ENCODE data around the gene COX4I1. TPM values are rescaled to one million over a fixed set of nuclear protein-coding genes. Genes with fewer than 3 reads are reported as not detected.
"Not testable (repeated sequence)": the region's sequence is repeated elsewhere in the genome, so short reads cannot be mapped to it uniquely, and the experiment has no call there.

The COX4I1 gene
- total and polyA plus RNA-seq, 2 donors (not counting 1 experiment from before 2014, with no cell fraction given) = 759 to 813 TPM

- TF ChIP-seq CTCF (IDR thresholded peaks at IDR 0.05) (no peak), EZH2 (IDR thresholded peaks at IDR 0.05; ENCODE audit: borderline replicate concordance, insufficient read depth, low read depth, low read length, poor library complexity, severe bottlenecking) (no peak)
- Mint-ChIP-seq H3K27me3 (no peaks in the 10 kb centered on the region), H3K9me3 (ENCODE audit: insufficient read depth) (no peaks in the 10 kb centered on the region), H3K4me1 (peaks cover 16% of the 10 kb centered on the region), H3K4me3 (no peak overlapping the region), H3K27ac (no peak overlapping the region)
- H3K27ac ChIP-seq (ENCODE audit: low read length in 2 of 2) = no peak overlapping the region
- intact Hi-C loops (cut with micrococcal nuclease) = no loop called here
- no peak overlapping the region for H3K4me2 ChIP-seq (replicated peaks; ENCODE audit: low read depth, low read length, poor library complexity, severe bottlenecking)
- H3K36me3 ChIP-seq (replicated peaks in 1 of 2; ENCODE audit: control extremely low read depth in 1 of 2, control insufficient read depth in 1 of 2, extremely low read depth in 1 of 2, insufficient read depth in 2 of 2, low read length in 1 of 2) = no peaks in the 10 kb centered on the region
- ATAC-seq (ENCODE audit: low read depth) (no peak), DNase-seq (no peak)
- no peak overlapping the region for H3K4me3 ChIP-seq (ENCODE audit: control extremely low read depth in 1 of 5, extremely low read depth in 1 of 5, insufficient read depth in 1 of 5, low read depth in 2 of 5, low read length in 4 of 5)
- no peak overlapping the region for H3K9ac ChIP-seq (ENCODE audit: low read length)
- ChIA-PET POLR2A (interaction anchor here (1.1 kb wide), 1 partner anchor 61 kb away, joined by 3 read pairs; no protein-coding TSS in a partner anchor), CTCF (interaction anchor here (1.2 to 5.6 kb wide), 3 partner anchors 16 to 76 kb away, joined by 3 to 58 read pairs (median 7); no protein-coding TSS in a partner anchor)
- WGBS (ENCODE audit: insufficient coverage) = 86% methylated on average over 19 of the region's 24 CpGs
- H4K20me1 ChIP-seq (ENCODE audit: control insufficient read depth, insufficient read depth, low read length, poor library complexity, severe bottlenecking) = no peaks in the 10 kb centered on the region
- H3K79me2 ChIP-seq (ENCODE audit: control insufficient read depth, insufficient read depth, low read length) = no peaks in the 10 kb centered on the region
- peaks cover 17 to 35% of the 10 kb centered on the region in 2 donors for H3K4me1 ChIP-seq (ENCODE audit: control insufficient read depth in 2 of 2, insufficient read depth in 2 of 2, low read length in 2 of 2)
- H3K9me3 ChIP-seq (ENCODE audit: control extremely low read depth in 1 of 3, control insufficient read depth in 2 of 3, insufficient read depth in 1 of 3, low read length in 2 of 3) = peaks cover 0 to 13% (median 0%) of the 10 kb centered on the region in 3 donors
- no peak overlapping the region for H2AFZ ChIP-seq (ENCODE audit: insufficient read depth, low read depth, low read length, poor library complexity, severe bottlenecking)
- H3K27me3 ChIP-seq (replicated peaks in 1 of 4; ENCODE audit: control extremely low read depth in 1 of 4, control insufficient read depth in 3 of 4, insufficient read depth in 4 of 4, low read length in 3 of 4) = peaks cover 0 to 14% (median 0%) of the 10 kb centered on the region in 4 experiments
These were observed 37.4 kb downstream of the COX4I1 start for GRCh38 chr16:85836706-85837582.

GRCh38 chr16:85837654-85838053 is 38.2 kb downstream of the COX4I1 start:
- POLR2A ChIA-PET = interaction anchor here (1.1 kb wide), 1 partner anchor 60 kb away, joined by 3 read pairs; no protein-coding TSS in a partner anchor
- H3K9me3 Mint-ChIP-seq (ENCODE audit: insufficient read depth); H3K79me2 ChIP-seq (ENCODE audit: control insufficient read depth, insufficient read depth, low read length): not testable (repeated sequence)

More at GRCh38 chr16:85837654-85838053, 38.2 kb downstream of the COX4I1 start:
- H3K36me3 ChIP-seq (replicated peaks in 1 of 2; ENCODE audit: control extremely low read depth in 1 of 2, control insufficient read depth in 1 of 2, extremely low read depth in 1 of 2, insufficient read depth in 2 of 2, low read length in 1 of 2); H3K27ac ChIP-seq (ENCODE audit: low read length in 2 of 2); H3K27ac Mint-ChIP-seq; H2AFZ ChIP-seq (ENCODE audit: insufficient read depth, low read depth, low read length, poor library complexity, severe bottlenecking); H3K4me3 Mint-ChIP-seq; H3K4me3 ChIP-seq (ENCODE audit: control extremely low read depth in 1 of 5, extremely low read depth in 1 of 5, insufficient read depth in 1 of 5, low read depth in 2 of 5, low read length in 4 of 5); ATAC-seq (ENCODE audit: low read depth); H3K9ac ChIP-seq (ENCODE audit: low read length); H3K4me2 ChIP-seq (replicated peaks; ENCODE audit: low read depth, low read length, poor library complexity, severe bottlenecking); H3K27me3 Mint-ChIP-seq; intact Hi-C loops (cut with micrococcal nuclease); DNase-seq; H4K20me1 ChIP-seq (ENCODE audit: control insufficient read depth, insufficient read depth, low read length, poor library complexity, severe bottlenecking): not testable (repeated sequence)
- no CpG with 5 or more reads among the region's 4 CpGs for WGBS (ENCODE audit: insufficient coverage)
- H3K4me1 Mint-ChIP-seq = peaks cover 11% of the 10 kb centered on the region
- CTCF ChIA-PET = interaction anchor here (1.3 to 1.4 kb wide), 3 partner anchors 11 to 55 kb away, joined by 3 to 7 read pairs (median 4); no protein-coding TSS in a partner anchor
- H3K27me3 ChIP-seq (replicated peaks in 1 of 4; ENCODE audit: control extremely low read depth in 1 of 4, control insufficient read depth in 3 of 4, insufficient read depth in 4 of 4, low read length in 3 of 4) = peaks cover 0 to 14% (median 0%) of the 10 kb centered on the region in 4 experiments
- H3K9me3 ChIP-seq (ENCODE audit: control extremely low read depth in 1 of 3, control insufficient read depth in 2 of 3, insufficient read depth in 1 of 3, low read length in 2 of 3) = peaks cover 0 to 14% (median 0%) of the 10 kb centered on the region in 3 donors
- H3K4me1 ChIP-seq (ENCODE audit: control insufficient read depth in 2 of 2, insufficient read depth in 2 of 2, low read length in 2 of 2) = peaks cover 11 to 28% of the 10 kb centered on the region in 2 donors

Data from B cell (primary cell).